HEK293T (cell line): ENCODE measurements around the gene ADIPOQ.

Source experiments
- CTBP1 ChIP-seq: fragments of 450-650 bp; IDR thresholded peaks from 2 replicates; pipeline ENCODE4 v1.6.1; 2016; ENCODE audit warnings: borderline replicate concordance
- ELF4 ChIP-seq: fragments of 450-650 bp; IDR thresholded peaks from 2 replicates; pipeline ENCODE4 v1.6.1; 2017; ENCODE audit warnings: antibody characterized with exemption
- FOXA1 ChIP-seq: fragments of 450-650 bp; IDR thresholded peaks from 2 replicates; pipeline ENCODE4 v1.6.1; 2016; ENCODE audit warnings: mild to moderate bottlenecking
- SP1 ChIP-seq: fragments of 450-650 bp; IDR thresholded peaks from 2 replicates; pipeline ENCODE4 v1.6.1; 2017
- SUZ12 ChIP-seq: fragments of 450-650 bp; IDR thresholded peaks from 2 replicates; pipeline ENCODE4 v1.6.1; 2016; ENCODE audit warnings: mild to moderate bottlenecking
- ZNF384 ChIP-seq: fragments of 450-650 bp; IDR thresholded peaks from 2 replicates; pipeline ENCODE4 v1.6.1; 2016

DNA sequence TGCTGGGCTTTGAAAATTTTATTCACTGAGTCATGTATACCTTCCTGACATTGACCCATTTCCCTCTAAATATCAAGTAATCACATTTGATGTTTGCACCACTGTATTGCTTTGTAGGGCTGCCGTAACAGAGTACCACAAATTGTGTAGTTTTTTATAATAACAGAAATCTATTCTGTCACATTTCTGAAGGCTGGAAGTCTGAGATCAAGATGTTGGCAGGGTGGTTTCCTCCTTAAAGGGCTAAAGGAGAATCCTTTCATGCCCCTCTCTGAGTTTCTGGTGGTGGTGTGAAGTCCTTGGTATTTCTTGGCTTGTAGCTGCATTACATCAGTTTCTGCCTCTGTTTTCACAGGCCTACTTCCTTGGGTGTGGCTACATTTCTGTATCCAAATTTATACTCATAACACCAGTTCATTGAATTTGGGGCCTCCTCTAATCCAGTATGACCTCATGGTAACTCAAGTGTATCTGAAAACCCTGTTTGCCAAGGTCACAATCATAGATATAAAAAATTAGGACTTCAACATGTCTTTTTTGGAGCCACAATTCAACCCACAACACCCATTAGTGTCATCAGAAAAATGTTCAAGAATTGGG lies 58.7 kb downstream of the ADIPOQ start:
- TF ChIP-seq ZNF384 (no peak), SUZ12 (no peak), ELF4 (no peak), SP1 (no peak), FOXA1 (no peak), CTBP1 (no peak)
